IPS-NIHi11 (cell line): ENCODE data around the gene CST9L.

Source experiments
- DNase-seq: peaks from one replicate; pipeline ENCODE4 v3.0.0; 2012; ENCODE audit warnings: mixed read lengths, low spot score

CST9L gene

GRCh38 chr20:23546435-23547144 is 21.7 kb downstream of the CST9L start:
- DNase-seq: no peak

- no peak for DNase-seq
Measured at GRCh38 chr20:23544133-23544532, 24.2 kb downstream of the CST9L start.

- no peak for DNase-seq
Measured at GRCh38 chr20:23542801-23543200, 25.5 kb downstream of the CST9L start.

GRCh38 chr20:23541776-23542175 is 26.5 kb downstream of the CST9L start:
- DNase-seq: no peak

- DNase-seq: no peak
Measured at GRCh38 chr20:23541330-23541729, 27.0 kb downstream of the CST9L start.

GRCh38 chr20:23540624-23541023 is 27.7 kb downstream of the CST9L start:
- no peak for DNase-seq

GRCh38 chr20:23537030-23537429 is 31.3 kb downstream of the CST9L start:
- no peak for DNase-seq

GRCh38 chr20:23536328-23536974 is 31.8 kb downstream of the CST9L start:
- DNase-seq: no peak

- DNase-seq: no peak
Measured at GRCh38 chr20:23534801-23535593, 33.3 kb downstream of the CST9L start.

GRCh38 chr20:23533161-23533560 is 35.1 kb downstream of the CST9L start:
- DNase-seq: peak; percentile 57

GRCh38 chr20:23532533-23532932 is 35.8 kb downstream of the CST9L start:
- DNase-seq: no peak

GRCh38 chr20:23530937-23531567 is 37.2 kb downstream of the CST9L start:
- no peak for DNase-seq

GRCh38 chr20:23528867-23529431 is 39.3 kb downstream of the CST9L start:
- DNase-seq: no peak

- no peak for DNase-seq
Measured at GRCh38 chr20:23526850-23527249, 41.4 kb downstream of the CST9L start.

GRCh38 chr20:23524146-23524545 is 44.1 kb downstream of the CST9L start:
- DNase-seq: no peak

GRCh38 chr20:23520185-23520584 is 48.1 kb downstream of the CST9L start:
- no peak for DNase-seq

- no peak for DNase-seq
Measured at GRCh38 chr20:23519556-23519955, 48.7 kb downstream of the CST9L start.

GRCh38 chr20:23517719-23518118 is 50.6 kb downstream of the CST9L start:
- DNase-seq: no peak

GRCh38 chr20:23515250-23515939 is 52.9 kb downstream of the CST9L start:
- no peak for DNase-seq

- no peak for DNase-seq
Measured at GRCh38 chr20:23514848-23515247, 53.4 kb downstream of the CST9L start.
